Kidney epithelial cell (primary cell): Measurements from ENCODE around the gene CCR7. TPM values are rescaled to one million over a fixed set of nuclear protein-coding genes. Genes with fewer than 3 reads are reported as not detected.

Experiments used
- DNase-seq: peaks from one replicate; pipeline ENCODE4 v3.0.0-alpha.2; 2010; ENCODE audit warnings: low read depth
- H3K27me3 ChIP-seq: 2 replicates; pipeline ENCODE4 v1.6.0; 2011; ENCODE audit warnings: low read length; ENCODE audit not compliant: control insufficient read depth, insufficient read depth
- H3K36me3 ChIP-seq: 2 replicates; pipeline ENCODE4 v1.5.1; 2011; ENCODE audit warnings: low read length; ENCODE audit not compliant: control insufficient read depth, insufficient read depth
- H3K4me3 ChIP-seq: 2 replicates; pipeline ENCODE4 v1.5.1; 2011; ENCODE audit warnings: low read depth, mild to moderate bottlenecking, control low read depth, low read length
- CTCF ChIP-seq: IDR thresholded peaks from 2 replicates; pipeline ENCODE4 v1.5.1; 2011; ENCODE audit warnings: mild to moderate bottlenecking, moderate library complexity, low read length, control low read depth, inconsistent platforms; ENCODE audit not compliant: insufficient read depth, poor library complexity, severe bottlenecking
- total RNA-seq: library from RNA; depleted of rRNA; stranded (reverse); fragments of >200 nt; gene quantifications from 2 replicates; pipeline ENCODE4 v1.2.3, GENCODE V29; 2015

Gene CCR7
- total RNA-seq, 1 donor from 2014 or later = not detected

GRCh38 chr17:40610359-40610758 is 45.1 kb upstream of the CCR7 start:
- Histone ChIP-seq H3K36me3 (no peaks in the 10 kb centered on the region), H3K4me3 (no peak overlapping the region), H3K27me3 (peaks cover 7% of the 10 kb centered on the region)
- no peak for TF ChIP-seq CTCF
- DNase-seq = no peak

GRCh38 chr17:40608061-40608581 is 42.8 kb upstream of the CCR7 start:
- Histone ChIP-seq H3K4me3 (no peak overlapping the region), H3K27me3 (peaks cover 2% of the 10 kb centered on the region), H3K36me3 (no peaks in the 10 kb centered on the region)
- DNase-seq = no peak
- no peak for TF ChIP-seq CTCF

GRCh38 chr17:40607641-40608040 is 42.4 kb upstream of the CCR7 start:
- no peaks in the 10 kb centered on the region for H3K36me3 ChIP-seq
- no peak for DNase-seq
- no peaks in the 10 kb centered on the region for H3K27me3 ChIP-seq
- no peak overlapping the region for H3K4me3 ChIP-seq
- TF ChIP-seq CTCF = no peak

GRCh38 chr17:40606548-40607353 is 41.5 kb upstream of the CCR7 start:
- H3K27me3 ChIP-seq = no peaks in the 10 kb centered on the region
- H3K36me3 ChIP-seq = no peaks in the 10 kb centered on the region
- no peak overlapping the region for H3K4me3 ChIP-seq
- TF ChIP-seq CTCF = no peak
- DNase-seq = no peak

GRCh38 chr17:40605306-40605705 is 40.0 kb upstream of the CCR7 start:
- Histone ChIP-seq H3K36me3 (no peaks in the 10 kb centered on the region), H3K27me3 (no peaks in the 10 kb centered on the region), H3K4me3 (no peak overlapping the region)
- no peak for DNase-seq
- TF ChIP-seq CTCF = no peak
